Medulla oblongata (tissue), 1 donor: ENCODE data around the gene UNK.

ENCODE experiments used
- DNase-seq: peaks from one replicate; pipeline ENCODE4 v3.0.0-alpha.2; 2015; ENCODE audit errors: extremely low spot score

UNK gene, protein sequence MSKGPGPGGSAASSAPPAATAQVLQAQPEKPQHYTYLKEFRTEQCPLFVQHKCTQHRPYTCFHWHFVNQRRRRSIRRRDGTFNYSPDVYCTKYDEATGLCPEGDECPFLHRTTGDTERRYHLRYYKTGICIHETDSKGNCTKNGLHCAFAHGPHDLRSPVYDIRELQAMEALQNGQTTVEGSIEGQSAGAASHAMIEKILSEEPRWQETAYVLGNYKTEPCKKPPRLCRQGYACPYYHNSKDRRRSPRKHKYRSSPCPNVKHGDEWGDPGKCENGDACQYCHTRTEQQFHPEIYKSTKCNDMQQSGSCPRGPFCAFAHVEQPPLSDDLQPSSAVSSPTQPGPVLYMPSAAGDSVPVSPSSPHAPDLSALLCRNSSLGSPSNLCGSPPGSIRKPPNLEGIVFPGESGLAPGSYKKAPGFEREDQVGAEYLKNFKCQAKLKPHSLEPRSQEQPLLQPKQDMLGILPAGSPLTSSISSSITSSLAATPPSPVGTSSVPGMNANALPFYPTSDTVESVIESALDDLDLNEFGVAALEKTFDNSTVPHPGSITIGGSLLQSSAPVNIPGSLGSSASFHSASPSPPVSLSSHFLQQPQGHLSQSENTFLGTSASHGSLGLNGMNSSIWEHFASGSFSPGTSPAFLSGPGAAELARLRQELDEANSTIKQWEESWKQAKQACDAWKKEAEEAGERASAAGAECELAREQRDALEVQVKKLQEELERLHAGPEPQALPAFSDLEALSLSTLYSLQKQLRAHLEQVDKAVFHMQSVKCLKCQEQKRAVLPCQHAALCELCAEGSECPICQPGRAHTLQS

DNA sequence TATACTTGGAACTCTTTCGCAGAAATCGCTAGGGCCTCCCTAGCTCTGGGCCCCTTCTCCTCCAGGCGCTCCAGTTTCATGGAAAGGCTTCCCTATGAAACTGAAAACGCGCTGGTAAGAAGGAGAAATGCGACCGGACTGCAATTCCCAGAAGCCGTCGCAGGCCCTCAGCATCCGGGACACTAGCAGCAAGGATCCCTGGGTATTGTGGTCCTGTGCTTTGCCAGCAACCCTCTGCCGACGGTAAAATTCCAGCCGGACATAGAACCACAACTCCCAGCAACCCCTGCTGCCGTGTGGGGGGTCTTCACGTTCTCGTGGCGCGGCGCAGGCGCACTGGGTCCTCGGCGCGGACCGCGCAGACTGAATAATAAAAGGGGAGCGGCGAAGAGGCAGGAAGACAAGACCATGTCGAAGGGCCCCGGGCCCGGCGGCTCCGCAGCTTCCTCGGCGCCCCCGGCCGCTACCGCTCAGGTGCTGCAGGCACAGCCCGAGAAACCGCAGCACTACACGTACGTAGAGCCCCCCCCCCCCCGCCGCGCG lies at the start of gene UNK:
Gene UNK (plus strand): TSS at position 334 of the 543 bp plus-strand sequence. CDS start 75 bp downstream, at position 409.
- peak; percentile 99 for DNase-seq

DNA sequence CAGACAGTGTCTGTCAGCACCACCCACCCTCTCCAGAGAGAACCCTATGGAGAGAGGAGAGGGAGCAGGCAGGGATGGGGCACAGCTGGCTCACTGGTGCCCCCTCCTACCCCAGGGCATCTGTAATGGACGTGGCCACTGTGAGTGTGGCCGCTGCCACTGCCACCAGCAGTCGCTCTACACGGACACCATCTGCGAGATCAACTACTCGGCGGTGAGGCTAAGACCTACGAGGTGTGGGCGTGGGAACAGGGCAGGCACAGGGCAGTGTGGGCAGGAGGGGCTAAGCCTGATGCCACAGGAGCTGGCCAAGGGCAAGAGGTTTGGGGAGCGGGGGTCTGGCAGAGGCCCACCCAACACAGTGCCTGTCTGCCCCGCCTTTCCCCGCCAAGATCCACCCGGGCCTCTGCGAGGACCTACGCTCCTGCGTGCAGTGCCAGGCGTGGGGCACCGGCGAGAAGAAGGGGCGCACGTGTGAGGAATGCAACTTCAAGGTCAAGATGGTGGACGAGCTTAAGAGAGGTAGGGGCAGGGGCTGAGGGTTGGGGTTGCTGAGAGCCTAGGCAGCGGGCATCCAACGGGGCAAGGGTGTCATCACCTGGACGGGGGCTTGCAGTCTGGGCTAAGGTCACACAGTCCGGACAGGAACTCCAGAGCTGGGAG lies 48.3 kb upstream of the UNK start:
- DNase-seq: no peak

DNA sequence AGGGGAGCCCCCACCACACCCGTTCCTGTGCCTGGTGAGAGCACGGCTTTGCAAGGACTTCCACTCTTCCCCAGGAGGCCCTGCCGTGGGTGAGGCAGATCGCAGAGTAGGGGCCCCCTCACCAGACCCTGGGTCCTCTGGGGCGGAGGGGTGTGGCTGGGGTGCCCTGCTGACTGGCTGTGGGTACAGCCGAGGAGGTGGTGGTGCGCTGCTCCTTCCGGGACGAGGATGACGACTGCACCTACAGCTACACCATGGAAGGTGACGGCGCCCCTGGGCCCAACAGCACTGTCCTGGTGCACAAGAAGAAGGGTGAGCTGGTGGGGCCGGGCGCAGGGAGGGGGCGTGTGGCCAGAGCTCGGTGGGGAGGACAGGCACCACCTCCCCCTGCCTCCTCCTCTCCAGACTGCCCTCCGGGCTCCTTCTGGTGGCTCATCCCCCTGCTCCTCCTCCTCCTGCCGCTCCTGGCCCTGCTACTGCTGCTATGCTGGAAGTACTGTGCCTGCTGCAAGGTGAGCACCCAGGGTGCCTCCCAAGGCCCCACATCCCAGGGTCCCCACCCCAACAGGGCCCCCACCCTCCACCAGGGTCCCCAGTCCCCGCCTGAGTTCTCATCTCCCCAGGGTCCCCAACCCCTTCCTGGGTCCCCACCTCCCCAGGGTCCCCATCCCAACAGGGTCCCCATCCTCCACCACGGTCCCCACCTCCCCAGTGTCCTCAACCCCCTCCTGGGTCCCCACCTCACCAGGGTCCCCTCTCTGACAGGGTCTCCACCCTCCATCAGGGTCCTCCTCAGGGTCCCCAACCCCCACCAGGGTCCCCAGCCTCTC lies 47.3 kb upstream of the UNK start:
- no peak for DNase-seq

DNA sequence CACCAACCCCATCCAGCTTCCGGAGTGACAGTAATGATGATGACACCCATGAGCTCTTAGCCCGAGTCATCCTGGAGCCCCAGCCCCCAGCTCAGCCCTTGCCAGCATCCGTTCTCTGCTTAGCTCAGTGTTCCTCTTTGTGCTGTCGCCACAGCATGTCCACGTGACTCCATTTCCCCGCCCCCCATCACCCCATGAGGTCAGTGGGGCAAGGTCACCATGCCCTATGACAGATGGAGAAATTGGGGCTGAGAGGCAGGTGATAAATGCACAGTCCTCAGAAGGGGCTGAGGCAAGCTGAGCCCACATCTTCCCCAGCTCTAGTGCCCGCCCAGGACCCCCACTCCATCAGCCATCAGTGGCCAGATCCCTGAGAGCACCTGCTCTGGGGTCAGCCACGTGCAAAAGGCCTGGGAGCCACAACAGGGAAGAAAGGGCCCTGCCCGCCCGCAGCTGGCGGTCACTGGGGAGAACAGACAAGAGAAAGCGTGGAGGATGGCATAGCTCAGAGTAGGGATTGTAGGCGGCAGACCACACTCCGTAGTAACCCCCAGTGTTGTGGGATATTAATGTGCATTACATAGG lies 46.3 kb upstream of the UNK start:
- peak; percentile 49 for DNase-seq

DNA sequence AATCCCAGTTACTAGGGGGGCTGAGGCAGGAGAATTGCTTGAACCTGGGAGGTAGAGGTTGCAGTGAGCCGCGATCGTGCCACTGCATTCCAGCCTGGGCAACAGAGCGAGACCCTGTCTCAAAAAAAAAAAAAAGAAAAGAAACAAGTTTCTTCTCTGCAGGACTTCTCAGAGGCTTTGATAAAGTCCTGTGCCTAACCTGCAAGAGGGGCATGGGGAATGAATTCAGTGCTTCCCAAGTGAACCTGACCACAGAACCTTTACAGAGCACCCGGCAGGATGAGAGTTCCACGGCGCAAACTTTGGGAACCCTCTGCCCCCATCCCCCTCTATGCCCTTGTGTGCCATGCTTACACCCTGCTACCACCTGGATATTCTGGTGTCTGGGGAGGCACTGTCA lies 45.4 kb upstream of the UNK start:
- no peak for DNase-seq

DNA sequence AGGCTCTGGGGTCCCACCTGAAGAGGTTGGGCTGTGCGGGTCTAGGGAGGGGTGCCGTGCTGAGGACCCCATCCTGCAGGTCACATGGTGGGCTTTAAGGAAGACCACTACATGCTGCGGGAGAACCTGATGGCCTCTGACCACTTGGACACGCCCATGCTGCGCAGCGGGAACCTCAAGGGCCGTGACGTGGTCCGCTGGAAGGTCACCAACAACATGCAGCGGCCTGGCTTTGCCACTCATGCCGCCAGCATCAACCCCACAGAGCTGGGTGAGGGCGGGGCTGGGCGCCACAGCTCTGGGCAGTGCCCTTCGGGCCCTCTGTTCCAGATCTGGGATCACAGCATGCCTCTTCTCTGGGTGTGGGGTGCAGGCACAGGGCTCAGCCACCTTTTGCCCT lies 44.8 kb upstream of the UNK start:
- no peak for DNase-seq

DNA sequence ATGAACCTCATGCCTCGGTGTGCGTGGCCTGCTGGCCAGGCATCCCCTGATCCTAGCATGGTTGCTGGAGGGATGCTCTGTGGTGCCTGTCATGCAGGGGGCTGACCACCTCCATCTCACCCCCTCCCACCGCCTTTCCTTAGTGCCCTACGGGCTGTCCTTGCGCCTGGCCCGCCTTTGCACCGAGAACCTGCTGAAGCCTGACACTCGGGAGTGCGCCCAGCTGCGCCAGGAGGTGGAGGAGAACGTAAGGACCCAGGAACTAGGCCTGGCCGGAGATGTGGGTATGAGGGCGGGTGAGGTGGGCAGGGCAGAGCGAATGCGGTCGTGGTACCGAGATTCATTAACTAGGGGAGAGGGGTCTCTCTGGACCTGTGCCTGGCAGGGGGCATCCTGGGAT lies 44.4 kb upstream of the UNK start:
- DNase-seq: no peak

DNA sequence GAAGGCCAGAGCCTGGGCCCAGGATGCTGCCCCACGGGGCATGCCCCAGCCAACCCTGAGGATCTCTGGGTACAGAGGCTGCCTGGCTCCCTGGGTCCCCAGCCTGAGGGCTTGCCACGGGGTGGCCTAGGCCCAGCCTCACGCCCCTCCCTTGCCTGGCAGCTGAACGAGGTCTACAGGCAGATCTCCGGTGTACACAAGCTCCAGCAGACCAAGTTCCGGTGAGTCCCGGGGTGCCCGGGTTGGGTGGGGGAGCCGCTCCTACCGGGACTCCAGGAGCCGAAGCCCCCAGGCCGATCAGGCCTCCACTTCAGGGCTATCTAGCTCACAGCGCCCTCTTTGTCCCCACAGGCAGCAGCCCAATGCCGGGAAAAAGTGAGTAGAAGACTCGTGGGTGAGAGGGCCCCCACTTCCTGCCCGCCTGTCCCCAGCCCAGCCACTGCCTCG lies 44.0 kb upstream of the UNK start:
- no peak for DNase-seq

DNA sequence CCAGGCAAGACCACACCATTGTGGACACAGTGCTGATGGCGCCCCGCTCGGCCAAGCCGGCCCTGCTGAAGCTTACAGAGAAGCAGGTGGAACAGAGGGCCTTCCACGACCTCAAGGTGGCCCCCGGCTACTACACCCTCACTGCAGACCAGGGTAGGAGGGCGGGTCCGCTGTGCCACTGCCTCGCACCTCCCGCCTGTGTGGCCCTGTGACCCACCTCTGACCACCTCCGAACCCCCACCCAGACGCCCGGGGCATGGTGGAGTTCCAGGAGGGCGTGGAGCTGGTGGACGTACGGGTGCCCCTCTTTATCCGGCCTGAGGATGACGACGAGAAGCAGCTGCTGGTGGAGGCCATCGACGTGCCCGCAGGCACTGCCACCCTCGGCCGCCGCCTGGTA lies 42.3 kb upstream of the UNK start:
- no peak for DNase-seq

DNA sequence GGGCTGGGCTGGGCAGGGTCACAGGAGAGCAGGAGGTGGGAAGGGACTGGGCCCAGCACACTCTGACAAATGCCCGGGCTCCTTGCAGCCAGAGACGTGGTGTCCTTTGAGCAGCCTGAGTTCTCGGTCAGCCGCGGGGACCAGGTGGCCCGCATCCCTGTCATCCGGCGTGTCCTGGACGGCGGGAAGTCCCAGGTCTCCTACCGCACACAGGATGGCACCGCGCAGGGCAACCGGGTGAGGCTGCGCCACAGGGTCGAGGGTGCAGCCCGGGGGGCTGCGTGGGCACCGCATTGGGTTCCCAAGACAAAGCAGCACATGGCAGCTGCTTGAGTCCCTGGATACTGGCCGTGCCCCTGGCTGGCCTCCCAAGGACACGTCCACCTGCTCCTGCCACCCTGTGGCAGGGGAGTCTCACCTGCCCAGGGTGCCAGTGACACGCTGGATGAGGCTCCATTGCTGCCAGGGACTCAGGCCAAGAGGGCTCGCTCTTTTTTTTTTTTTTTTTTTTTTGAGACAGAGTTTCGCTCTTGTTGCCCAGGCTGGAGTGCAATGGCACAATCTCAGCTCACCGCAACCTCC lies 40.9 kb upstream of the UNK start:
- no peak for DNase-seq

DNA sequence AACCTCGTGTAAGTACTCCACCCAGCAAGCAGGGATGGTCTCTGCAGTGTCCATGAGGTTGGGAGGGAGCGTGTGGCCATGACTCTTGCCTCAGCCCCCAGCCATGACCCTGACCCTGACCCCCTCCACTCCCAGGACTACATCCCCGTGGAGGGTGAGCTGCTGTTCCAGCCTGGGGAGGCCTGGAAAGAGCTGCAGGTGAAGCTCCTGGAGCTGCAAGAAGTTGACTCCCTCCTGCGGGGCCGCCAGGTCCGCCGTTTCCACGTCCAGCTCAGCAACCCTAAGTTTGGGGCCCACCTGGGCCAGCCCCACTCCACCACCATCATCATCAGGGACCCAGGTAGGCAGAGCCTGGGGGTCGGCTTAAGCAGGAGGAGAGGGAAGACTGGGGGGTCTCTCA lies 35.9 kb upstream of the UNK start:
- no peak for DNase-seq

DNA sequence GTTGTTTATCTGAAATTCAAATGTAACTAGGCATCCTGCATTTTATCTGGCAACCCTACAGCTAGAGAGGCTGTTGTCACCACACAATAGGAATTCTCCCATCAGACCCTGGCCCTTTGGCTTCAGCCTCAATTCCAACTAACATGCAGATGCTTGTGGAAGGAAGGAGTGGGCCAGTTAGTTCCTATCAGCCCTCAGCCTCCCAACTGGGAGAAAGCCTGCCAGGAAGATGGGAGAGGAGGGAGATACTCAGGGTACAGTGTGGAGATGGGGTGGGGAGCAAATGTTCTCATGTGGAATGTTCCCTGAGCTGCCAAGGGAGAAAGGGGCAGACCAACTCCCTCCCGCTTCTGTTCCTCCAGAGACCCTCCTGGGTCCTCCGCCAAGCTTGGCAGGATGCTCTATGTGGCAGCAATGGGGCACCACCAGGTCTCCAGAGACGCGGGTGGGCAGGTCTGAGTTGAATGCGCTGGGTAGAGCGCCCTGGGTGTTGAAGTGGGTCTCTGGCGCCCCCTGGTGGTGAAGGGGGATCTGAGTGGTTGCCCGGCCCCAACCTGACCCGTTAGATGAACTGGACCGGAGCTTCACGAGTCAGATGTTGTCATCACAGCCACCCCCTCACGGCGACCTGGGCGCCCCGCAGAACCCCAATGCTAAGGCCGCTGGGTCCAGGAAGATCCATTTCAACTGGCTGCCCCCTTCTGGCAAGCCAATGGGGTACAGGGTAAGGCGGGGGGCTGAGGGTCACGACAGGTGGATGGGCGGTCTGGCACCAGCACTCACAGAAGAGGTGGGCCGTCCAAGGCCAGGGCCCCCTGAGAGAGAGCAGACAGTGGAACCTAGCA lies 34.8 kb upstream of the UNK start:
- peak; percentile 91 for DNase-seq

DNA sequence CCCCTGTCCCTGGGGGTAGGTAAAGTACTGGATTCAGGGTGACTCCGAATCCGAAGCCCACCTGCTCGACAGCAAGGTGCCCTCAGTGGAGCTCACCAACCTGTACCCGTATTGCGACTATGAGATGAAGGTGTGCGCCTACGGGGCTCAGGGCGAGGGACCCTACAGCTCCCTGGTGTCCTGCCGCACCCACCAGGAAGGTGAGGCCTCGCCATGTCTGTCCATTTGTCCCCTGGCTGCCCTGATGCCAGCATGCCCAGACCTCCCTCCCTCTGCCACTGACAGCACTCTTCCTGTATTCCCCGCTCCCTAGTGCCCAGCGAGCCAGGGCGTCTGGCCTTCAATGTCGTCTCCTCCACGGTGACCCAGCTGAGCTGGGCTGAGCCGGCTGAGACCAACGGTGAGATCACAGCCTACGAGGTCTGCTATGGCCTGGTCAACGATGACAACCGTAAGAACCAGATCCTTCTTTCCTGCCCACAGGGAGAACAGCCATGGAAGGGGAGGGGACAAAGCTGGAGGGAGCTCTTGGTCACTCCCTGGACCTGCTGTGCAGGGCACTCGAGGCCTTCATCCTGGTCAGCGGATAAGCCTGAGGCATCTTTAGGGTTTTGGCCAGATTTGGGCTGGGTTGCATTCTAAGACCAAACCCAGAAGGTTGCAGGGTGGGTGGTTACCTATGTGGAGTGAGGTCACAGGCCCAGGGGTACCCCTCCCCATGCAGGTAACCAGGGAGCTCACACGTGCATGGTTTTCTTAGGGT lies 33.8 kb upstream of the UNK start:
- no peak for DNase-seq

DNA sequence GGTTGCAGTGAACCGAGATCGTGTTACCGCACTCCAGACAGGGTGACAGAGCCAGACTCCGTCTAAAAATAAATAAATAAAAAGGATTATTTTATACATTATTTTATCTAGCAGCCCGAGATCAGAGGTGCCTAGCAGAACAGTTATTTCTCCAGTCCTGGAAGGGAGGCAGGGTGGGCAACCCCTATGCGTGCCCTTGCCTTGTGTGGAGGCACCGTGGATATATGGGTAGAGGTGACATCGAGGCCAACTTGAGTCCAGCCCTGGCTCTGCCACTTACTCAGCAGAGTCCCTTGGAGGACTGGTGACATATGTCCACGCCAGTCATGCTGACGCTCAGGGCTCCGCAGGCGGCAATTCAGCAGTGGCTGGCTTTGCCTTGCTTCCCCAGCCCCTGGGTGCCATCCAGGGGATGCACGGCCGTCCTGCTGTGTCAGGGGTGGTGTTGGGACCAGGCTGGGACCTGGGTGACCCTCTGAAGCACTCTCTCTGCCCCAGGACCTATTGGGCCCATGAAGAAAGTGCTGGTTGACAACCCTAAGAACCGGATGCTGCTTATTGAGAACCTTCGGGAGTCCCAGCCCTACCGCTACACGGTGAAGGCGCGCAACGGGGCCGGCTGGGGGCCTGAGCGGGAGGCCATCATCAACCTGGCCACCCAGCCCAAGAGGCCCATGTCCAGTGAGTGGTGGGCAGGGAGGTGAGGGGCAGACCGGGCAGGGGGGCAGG lies 32.8 kb upstream of the UNK start:
- no peak for DNase-seq

DNA sequence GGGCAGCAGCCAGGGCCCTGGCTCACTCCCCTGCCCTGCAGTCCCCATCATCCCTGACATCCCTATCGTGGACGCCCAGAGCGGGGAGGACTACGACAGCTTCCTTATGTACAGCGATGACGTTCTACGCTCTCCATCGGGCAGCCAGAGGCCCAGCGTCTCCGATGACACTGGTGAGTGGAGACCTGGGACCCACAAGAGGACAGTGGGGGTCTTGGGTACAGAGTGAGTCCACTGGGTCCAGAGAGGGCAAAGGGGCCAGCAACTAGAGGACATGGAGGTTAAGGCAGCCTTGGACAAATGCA lies 32.2 kb upstream of the UNK start:
- no peak for DNase-seq

DNA sequence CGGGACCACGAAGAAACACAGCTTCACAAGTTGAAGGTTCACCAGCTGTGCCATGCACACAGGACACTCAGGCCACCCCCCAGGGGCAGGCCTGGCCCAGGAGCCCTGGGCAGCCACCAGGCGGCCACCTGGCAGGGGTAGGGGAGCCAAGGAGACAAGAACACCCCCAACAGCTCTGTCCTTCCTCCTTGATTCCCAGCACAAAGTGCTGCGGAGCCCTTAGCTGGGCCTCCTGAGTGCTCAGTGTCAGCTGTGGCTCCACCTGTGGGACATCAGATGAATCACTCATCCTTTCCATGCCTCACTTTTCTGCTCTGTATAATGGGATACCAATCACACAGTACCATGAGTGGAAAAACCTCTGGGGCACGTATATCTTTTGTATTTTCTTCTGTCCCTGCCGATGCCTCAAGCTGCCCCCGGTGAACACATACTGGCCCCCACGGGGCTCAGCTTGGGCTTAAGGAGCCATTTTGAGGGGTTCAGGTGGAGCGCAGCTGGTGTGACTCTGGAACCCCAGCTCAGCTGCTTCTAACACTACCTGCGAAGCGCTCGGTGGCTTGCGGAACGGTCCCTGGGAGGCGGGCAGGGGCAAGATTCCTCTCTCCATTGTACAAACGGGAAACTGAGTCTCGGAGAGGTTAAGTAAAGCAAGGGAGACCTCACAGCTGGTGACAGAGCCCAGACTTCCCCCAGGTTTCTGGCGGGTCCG lies 31.6 kb upstream of the UNK start:
- DNase-seq: no peak

DNA sequence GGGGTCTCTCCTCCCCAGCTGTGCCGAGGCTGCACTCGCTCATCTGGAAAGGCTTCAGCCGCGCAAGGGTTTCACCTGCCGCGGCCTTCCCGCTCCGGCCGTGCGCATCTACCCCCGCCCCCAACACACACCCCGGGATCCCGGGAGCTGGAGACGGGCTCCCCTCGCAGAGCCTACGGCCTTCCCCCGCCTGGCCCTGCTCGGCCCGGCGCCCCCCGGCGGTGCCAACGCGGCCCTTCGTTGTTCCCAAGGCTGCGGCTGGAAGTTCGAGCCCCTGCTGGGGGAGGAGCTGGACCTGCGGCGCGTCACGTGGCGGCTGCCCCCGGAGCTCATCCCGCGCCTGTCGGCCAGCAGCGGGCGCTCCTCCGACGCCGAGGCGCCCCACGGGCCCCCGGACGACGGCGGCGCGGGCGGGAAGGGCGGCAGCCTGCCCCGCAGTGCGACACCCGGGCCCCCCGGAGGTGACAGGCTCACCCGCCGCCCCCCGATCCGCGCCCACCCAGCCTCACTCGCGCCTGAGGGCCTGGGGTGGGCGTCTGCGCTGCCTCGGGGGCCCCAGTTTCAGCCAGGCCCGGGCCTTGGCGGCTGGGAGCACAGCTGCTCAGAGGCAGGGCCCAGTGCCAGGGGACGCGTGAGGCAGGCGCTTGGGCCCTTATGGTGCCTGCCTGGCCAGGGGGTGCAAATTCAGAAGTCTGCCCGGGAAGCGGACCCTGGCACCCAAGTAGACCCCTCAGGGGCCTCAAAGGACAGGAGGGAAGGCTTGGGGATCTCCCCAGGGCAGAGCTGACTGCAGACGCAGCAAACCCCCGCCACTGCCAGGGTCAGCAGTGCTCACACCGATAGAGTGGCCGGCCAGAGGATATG lies 30.9 kb upstream of the UNK start:
- DNase-seq: peak; percentile 74
